GM12865 (cell line): ENCODE results near the gene ATP2B2.

ENCODE experiments used
- DNase-seq: peaks from one replicate; pipeline ENCODE4 v3.0.0; 2010; ENCODE audit warnings: low read depth
- H3K4me3 ChIP-seq: 2 replicates; pipeline ENCODE4 v1.5.1; 2011; ENCODE audit warnings: mild to moderate bottlenecking, low read depth, low read length, control low read depth
- TF ChIP-seq, protein P1 (sequence below): IDR thresholded peaks from 2 replicates; pipeline ENCODE4 v1.5.1; 2011; ENCODE audit warnings: low read length, control low read depth, low read depth, inconsistent platforms; ENCODE audit not compliant: insufficient read depth; ENCODE audit errors: missing control alignments

The ATP2B2 gene

DNA sequence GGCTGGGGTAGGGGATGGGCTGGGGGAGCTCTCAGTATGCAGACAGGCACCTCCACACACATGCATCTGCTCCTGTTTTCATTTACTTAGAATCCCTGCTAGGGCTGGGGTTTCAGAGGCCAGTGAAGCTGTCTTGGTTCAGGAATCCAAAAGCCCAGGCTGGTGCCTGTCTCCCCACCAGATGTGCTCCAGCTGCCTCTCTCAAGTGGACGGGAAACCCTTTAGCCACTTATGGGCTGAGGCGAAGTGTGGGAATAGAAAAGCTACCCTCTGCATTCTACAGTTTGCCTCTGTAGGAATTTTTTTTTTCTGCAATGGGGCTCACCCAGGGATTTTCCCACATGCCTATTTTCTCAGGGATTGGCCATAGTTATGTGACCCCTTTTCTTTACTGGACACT is 72.5 kb downstream of the ATP2B2 start:
- TF ChIP-seq, protein P1, sequence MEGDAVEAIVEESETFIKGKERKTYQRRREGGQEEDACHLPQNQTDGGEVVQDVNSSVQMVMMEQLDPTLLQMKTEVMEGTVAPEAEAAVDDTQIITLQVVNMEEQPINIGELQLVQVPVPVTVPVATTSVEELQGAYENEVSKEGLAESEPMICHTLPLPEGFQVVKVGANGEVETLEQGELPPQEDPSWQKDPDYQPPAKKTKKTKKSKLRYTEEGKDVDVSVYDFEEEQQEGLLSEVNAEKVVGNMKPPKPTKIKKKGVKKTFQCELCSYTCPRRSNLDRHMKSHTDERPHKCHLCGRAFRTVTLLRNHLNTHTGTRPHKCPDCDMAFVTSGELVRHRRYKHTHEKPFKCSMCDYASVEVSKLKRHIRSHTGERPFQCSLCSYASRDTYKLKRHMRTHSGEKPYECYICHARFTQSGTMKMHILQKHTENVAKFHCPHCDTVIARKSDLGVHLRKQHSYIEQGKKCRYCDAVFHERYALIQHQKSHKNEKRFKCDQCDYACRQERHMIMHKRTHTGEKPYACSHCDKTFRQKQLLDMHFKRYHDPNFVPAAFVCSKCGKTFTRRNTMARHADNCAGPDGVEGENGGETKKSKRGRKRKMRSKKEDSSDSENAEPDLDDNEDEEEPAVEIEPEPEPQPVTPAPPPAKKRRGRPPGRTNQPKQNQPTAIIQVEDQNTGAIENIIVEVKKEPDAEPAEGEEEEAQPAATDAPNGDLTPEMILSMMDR: no peak
- DNase-seq: no peak
- H3K4me3 ChIP-seq: no peak overlapping the region

DNA sequence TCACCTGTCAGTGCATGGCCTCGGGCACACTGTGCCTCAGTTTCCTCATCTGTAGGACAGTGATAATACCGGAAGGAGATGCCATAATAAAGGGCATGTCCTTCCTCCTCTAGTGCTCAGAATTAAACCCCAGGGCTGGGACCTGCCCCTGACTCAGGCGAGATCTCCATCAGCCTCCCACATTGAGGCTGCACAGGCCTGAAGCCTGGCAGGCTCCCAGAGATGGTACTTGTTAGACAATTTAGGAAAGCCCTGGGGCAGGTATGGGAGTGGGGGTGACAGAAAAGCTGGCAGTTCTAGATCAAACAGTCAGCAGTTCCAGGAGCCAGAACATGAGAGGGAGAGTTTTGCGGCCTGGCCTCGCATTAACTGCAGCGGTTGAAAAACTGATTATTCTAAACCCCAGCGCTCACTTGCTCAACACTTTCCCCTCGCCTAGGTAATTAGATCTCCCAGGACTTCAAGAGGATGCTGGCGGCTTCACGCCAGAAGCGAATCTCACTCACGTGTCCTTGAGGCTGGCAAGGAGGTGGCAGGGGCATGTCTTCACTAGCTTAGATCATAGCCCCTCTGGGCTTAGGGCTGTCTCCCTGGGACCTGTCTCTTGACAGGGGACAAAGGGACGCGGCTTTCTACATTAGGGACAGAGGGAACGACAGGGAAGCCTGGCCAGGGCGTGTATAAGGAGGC is 73.1 kb downstream of the ATP2B2 start:
- H3K4me3 ChIP-seq: no peak overlapping the region
- DNase-seq: no peak
- TF ChIP-seq, protein P1: no peak

DNA sequence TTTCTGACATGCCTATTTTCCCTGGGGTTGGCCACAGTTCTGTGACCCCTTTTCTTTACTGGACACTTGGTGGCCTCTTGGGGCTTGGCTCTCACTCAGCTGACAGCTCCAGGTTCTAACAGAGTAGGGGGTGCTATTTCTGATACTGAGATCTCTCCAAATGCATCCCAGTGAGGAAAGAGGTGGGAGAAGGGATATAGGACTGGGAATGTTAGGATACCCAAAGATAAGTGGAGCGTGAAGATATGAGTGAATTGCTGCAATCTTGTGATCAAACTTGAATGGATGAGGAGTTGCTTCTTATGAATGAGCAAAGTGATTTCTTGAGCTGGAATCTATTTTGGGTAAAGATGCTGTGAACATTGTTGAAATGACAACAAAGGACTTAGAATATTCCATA is 74.6 kb downstream of the ATP2B2 start:
- TF ChIP-seq, protein P1: no peak
- H3K4me3 ChIP-seq: no peak overlapping the region
- DNase-seq: no peak

GRCh38 chr3:10428406-10429091 is 76.8 kb downstream of the ATP2B2 start:
- DNase-seq: no peak
- no peak overlapping the region for H3K4me3 ChIP-seq
- TF ChIP-seq, protein P1: no peak

- DNase-seq: no peak
- TF ChIP-seq, protein P1: no peak
- no peak overlapping the region for H3K4me3 ChIP-seq
Measured at GRCh38 chr3:10426346-10427220, 78.8 kb downstream of the ATP2B2 start.

DNA sequence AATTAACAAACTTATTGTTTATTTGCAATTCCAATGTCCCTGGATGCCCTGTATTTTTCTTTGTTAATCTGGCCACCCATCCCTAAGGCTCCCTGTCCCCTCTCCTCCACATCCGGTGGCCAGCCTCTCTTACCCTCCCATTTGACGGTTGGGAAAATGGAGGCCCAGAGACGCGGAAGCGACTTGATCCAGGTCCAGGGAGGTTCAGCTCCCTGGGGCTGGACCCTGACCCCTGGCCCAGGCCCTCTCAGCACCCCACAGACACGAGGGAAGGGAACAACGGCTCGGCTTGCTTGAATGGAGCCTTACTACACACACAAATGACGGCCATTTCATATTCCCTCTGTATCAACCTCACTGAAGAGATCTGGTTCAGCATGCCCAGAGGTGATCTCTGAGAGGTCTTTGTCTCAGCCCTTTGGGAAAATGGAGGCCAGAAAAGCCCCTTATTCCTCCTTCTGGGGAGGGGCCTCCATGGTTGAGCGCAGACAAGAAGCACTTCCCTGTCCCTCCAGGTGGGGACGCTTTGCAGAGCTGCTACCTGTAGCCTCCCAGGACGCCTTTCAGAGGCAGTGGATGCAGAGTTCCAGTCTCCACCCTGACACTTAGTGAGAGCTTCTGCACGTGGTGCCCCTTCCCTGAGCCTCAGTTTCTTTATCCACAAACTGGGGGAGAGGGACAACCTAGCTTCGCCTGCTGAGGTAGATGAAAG is 82.1 kb downstream of the ATP2B2 start:
- no peak for DNase-seq
- TF ChIP-seq, protein P1: no peak

More for the DNA sequence above, 82.1 kb downstream of the ATP2B2 start:
- H3K4me3 ChIP-seq: no peak overlapping the region
